Neural progenitor cell (in vitro differentiated cells): Measurements from ENCODE around the gene RENBP. TPM values are rescaled to one million over a fixed set of nuclear protein-coding genes. Genes with fewer than 3 reads are reported as not detected.

Experiments
- DNase-seq: peaks from one replicate; pipeline ENCODE4 v3.0.0-alpha.2; 2016; ENCODE audit warnings: low spot score
- H2AFZ ChIP-seq: fragments of 200-600 bp; sonication (generic); replicated peaks from 2 replicates; pipeline ENCODE4 v1.6.1; 2016; ENCODE audit warnings: antibody characterized with exemption
- H3F3A ChIP-seq: fragments of 200-600 bp; sonication (generic); 2 replicates; pipeline ENCODE4 v1.6.1; 2016; ENCODE audit warnings: antibody characterized with exemption, low read depth
- H3K27ac ChIP-seq: fragments of 200-600 bp; sonication (generic); 2 replicates; pipeline ENCODE4 v1.5.1; 2016; ENCODE audit warnings: mild to moderate bottlenecking
- H3K27me3 ChIP-seq: fragments of 200-600 bp; sonication (generic); 2 replicates; pipeline ENCODE4 v1.6.1; 2016; ENCODE audit warnings: mild to moderate bottlenecking, moderate library complexity
- H3K36me3 ChIP-seq: fragments of 200-600 bp; sonication (generic); 2 replicates; pipeline ENCODE4 v1.5.1; 2016
- H3K4me1 ChIP-seq: fragments of 200-600 bp; sonication (generic); 2 replicates; pipeline ENCODE4 v1.6.1; 2016; ENCODE audit warnings: mixed run types
- H3K4me2 ChIP-seq: fragments of 200-600 bp; sonication (generic); 2 replicates; pipeline ENCODE4 v1.6.1; 2016
- H3K4me3 ChIP-seq: fragments of 200-600 bp; sonication (generic); 2 replicates; pipeline ENCODE4 v1.5.1; 2016
- H3K79me2 ChIP-seq: fragments of 200-600 bp; sonication (generic); 2 replicates; pipeline ENCODE4 v1.6.1; 2016; ENCODE audit warnings: low read depth
- H3K9ac ChIP-seq: fragments of 200-600 bp; sonication (generic); 2 replicates; pipeline ENCODE4 v1.6.1; 2016
- H3K9me3 ChIP-seq: fragments of 200-600 bp; sonication (generic); 2 replicates; pipeline ENCODE4 v1.5.1; 2016; ENCODE audit warnings: low read depth
- H4K20me1 ChIP-seq: fragments of 200-600 bp; sonication (generic); 2 replicates; pipeline ENCODE4 v1.6.1; 2016; ENCODE audit warnings: low read depth
- H3K27ac Mint-ChIP-seq: 3 replicates; pipeline ENCODE4 v1.8.0; 2021; ENCODE audit warnings: mixed read lengths
- H3K27me3 Mint-ChIP-seq: 2 replicates; pipeline ENCODE4 v1.8.0; 2022; ENCODE audit warnings: low read depth, mild to moderate bottlenecking, inconsistent platforms, moderate library complexity, mixed read lengths; ENCODE audit not compliant: insufficient read depth
- H3K36me3 Mint-ChIP-seq: 3 replicates; pipeline ENCODE4 v1.8.0; 2021; ENCODE audit warnings: mixed read lengths
- H3K4me1 Mint-ChIP-seq: 3 replicates; pipeline ENCODE4 v1.8.0; 2021; ENCODE audit warnings: mixed read lengths
- H3K4me3 Mint-ChIP-seq: 3 replicates; pipeline ENCODE4 v1.8.0; 2021; ENCODE audit warnings: mild to moderate bottlenecking, moderate library complexity, mixed read lengths
- H3K9me3 Mint-ChIP-seq: 3 replicates; pipeline ENCODE4 v1.8.0; 2020; ENCODE audit warnings: mixed read lengths
- CTCF ChIP-seq: fragments of 200-600 bp; sonication (generic); IDR thresholded peaks from 2 replicates; pipeline ENCODE4 v1.5.1; 2017; ENCODE audit warnings: antibody characterized with exemption, mild to moderate bottlenecking
- EZH2 ChIP-seq: fragments of 200-600 bp; sonication (generic); IDR thresholded peaks from 2 replicates; pipeline ENCODE4 v1.6.1; 2017; ENCODE audit warnings: antibody characterized with exemption, mild to moderate bottlenecking, moderate library complexity
- EZH2phosphoT487 ChIP-seq: fragments of 200-600 bp; sonication (generic); IDR thresholded peaks from 2 replicates; pipeline ENCODE4 v1.6.1; 2017; ENCODE audit warnings: antibody characterized with exemption
- total RNA-seq: library from RNA; depleted of rRNA; stranded (reverse); fragments of >200 nt; gene quantifications from 2 replicates; pipeline ENCODE4 v1.2.3, GENCODE V29; 2015; ENCODE audit warnings: low replicate concordance

Gene RENBP
- total RNA-seq, 1 donor from 2014 or later, result 5.4 TPM

DNA sequence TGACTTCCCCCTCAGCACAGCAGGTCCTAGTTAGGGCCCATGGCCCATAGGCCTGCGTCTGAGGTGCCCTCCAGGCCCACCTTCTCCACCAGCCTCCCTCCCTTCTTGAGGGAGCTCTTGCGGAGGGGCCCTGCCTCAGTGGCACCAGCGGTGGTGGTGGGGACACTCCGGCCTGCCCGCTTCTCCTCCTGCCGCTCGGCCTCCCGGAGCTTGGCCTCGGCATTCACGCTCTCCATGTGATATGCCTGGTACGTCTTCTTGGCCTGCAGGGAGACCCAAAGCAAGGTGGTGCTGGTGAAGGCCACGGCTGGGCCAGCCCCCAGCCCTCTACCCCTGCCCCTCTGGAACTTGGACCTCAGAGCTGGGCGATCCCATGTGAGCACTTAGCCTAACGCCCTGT, 23.9 kb downstream of the RENBP start:
- no peak overlapping the region for H3K27ac ChIP-seq

DNA sequence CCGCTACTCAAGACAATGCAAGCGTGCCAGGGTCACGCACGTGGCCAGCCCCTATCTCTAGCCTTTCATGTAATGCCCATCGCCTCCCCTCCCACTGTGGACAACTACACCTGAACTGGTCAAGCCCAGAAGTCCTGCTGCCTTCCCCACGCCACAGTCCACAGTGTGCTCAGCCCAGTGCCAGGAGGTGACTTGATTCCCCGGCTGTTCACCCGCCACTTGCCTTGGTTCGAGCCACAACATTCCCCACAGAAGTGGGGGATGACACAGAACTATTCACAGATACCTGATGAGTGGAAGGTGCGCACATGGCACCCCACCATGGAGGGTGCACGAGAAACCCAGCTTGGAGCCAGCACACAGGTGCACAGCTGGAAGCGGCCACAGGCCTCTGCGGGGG, 25.2 kb downstream of the RENBP start:
- Mint-ChIP-seq H3K36me3 (no peaks in the 10 kb centered on the region), H3K4me1 (peaks cover 12% of the 10 kb centered on the region), H3K4me3 (no peak overlapping the region), H3K27ac (peak overlapping the region; percentile 57), H3K27me3 (no peaks in the 10 kb centered on the region), H3K9me3 (peaks cover 27% of the 10 kb centered on the region)
- H3K4me3 ChIP-seq, result no peak overlapping the region
- H3K27me3 ChIP-seq, result no peaks in the 10 kb centered on the region
- no peaks in the 10 kb centered on the region for H3K9me3 ChIP-seq
- no peak for DNase-seq
- H3K27ac ChIP-seq, result no peak overlapping the region
- H3K9ac ChIP-seq, result no peak overlapping the region
- H3K79me2 ChIP-seq, result no peaks in the 10 kb centered on the region
- no peak overlapping the region for H2AFZ ChIP-seq
- TF ChIP-seq EZH2phosphoT487 (no peak), CTCF (no peak), EZH2 (no peak)
- H3K36me3 ChIP-seq, result no peaks in the 10 kb centered on the region
- H4K20me1 ChIP-seq, result no peaks in the 10 kb centered on the region
- H3K4me1 ChIP-seq, result no peaks in the 10 kb centered on the region
- H3K4me2 ChIP-seq, result no peak overlapping the region
- no peaks in the 10 kb centered on the region for H3F3A ChIP-seq

More for the DNA sequence above, 23.9 kb downstream of the RENBP start:
- Histone ChIP-seq H3K4me2 (no peak overlapping the region), H3K9me3 (no peaks in the 10 kb centered on the region), H3K4me3 (no peak overlapping the region), H3K36me3 (no peaks in the 10 kb centered on the region), H3K4me1 (no peaks in the 10 kb centered on the region), H3K27me3 (peaks cover 7% of the 10 kb centered on the region), H3F3A (no peaks in the 10 kb centered on the region), H2AFZ (no peak overlapping the region), H3K79me2 (no peaks in the 10 kb centered on the region), H4K20me1 (no peaks in the 10 kb centered on the region), H3K9ac (no peak overlapping the region)
- Mint-ChIP-seq H3K9me3 (peaks cover 27% of the 10 kb centered on the region), H3K27ac (no peak overlapping the region), H3K27me3 (no peaks in the 10 kb centered on the region), H3K4me3 (no peak overlapping the region), H3K36me3 (no peaks in the 10 kb centered on the region), H3K4me1 (peaks cover 15% of the 10 kb centered on the region)
- TF ChIP-seq CTCF (no peak), EZH2 (no peak), EZH2phosphoT487 (no peak)
- DNase-seq, result no peak

- Mint-ChIP-seq H3K27ac (peak overlapping the region; percentile 38), H3K27me3 (no peaks in the 10 kb centered on the region), H3K9me3 (peaks cover 29% of the 10 kb centered on the region), H3K4me1 (peaks cover 11% of the 10 kb centered on the region), H3K4me3 (no peak overlapping the region), H3K36me3 (no peaks in the 10 kb centered on the region)
- Histone ChIP-seq H4K20me1 (no peaks in the 10 kb centered on the region), H3F3A (no peaks in the 10 kb centered on the region), H3K79me2 (no peaks in the 10 kb centered on the region), H3K4me2 (no peak overlapping the region), H2AFZ (no peak overlapping the region), H3K27me3 (no peaks in the 10 kb centered on the region), H3K9me3 (no peaks in the 10 kb centered on the region), H3K4me1 (no peaks in the 10 kb centered on the region), H3K36me3 (no peaks in the 10 kb centered on the region), H3K4me3 (no peak overlapping the region), H3K9ac (no peak overlapping the region), H3K27ac (no peak overlapping the region)
- TF ChIP-seq EZH2phosphoT487 (no peak), CTCF (no peak), EZH2 (no peak)
- DNase-seq, result no peak
Measured at GRCh38 chrX:153917869-153918268, 26.6 kb downstream of the RENBP start.
